ENCODE results near the gene MEF2A.

Gene MEF2A

DNA sequence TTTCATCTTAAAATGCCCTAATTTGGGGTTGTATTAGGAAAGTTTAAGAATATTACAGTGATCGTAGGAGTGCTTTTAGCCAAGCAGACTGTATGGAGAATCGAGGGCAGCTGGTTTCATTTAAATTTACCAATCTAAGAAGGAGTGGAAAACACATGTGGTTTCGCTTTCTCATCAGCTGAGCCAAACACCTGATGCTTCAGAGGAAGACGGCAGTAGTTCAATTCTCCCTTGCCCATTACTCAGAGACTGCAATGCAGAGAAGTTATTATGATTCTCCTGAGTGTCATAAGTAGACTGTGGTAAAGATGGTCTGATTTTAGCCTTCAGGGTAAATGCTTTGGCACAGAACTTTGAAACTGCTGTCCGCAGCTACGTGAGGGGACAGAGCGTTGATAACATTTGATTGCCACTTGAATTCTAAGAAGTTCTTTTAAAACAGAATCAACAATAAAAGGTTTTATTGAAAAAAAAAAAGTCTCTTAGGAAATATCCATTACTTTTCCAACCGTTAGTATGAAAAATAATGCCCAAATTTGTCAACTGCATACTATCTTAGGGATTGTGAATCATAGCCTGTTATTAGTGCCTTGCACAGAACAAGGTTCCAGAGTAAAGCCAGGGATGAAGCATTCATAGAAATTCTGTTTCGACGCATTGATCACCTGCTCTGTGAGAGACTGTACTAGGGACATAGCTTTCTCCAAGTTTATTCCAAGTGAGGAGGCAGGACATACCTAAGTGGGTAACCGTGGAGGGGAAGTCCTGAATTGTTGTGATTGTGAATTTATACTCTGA lies 141.9 kb downstream of the MEF2A start:
- FAIRE-seq: no peak

DNA sequence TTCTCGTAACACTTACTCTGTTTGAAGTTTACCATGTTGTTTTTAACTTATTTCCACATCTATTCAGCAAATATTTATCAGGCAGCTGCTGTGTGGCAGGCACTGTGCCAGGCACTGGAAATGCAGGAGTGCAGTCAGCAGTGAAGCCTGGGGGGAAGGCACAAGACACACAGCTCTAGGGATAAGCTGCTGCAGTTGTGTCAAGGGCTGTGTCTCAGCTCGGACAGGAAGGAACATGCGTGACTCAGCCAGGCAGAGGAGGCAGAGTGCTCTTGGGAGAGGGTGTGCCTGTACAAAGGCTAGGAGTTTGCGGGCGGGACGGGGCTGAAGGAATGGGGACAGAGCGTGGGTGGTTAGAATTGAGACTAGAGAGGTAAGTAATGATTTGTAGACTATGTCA lies 142.8 kb downstream of the MEF2A start:
- FAIRE-seq: no peak

DNA sequence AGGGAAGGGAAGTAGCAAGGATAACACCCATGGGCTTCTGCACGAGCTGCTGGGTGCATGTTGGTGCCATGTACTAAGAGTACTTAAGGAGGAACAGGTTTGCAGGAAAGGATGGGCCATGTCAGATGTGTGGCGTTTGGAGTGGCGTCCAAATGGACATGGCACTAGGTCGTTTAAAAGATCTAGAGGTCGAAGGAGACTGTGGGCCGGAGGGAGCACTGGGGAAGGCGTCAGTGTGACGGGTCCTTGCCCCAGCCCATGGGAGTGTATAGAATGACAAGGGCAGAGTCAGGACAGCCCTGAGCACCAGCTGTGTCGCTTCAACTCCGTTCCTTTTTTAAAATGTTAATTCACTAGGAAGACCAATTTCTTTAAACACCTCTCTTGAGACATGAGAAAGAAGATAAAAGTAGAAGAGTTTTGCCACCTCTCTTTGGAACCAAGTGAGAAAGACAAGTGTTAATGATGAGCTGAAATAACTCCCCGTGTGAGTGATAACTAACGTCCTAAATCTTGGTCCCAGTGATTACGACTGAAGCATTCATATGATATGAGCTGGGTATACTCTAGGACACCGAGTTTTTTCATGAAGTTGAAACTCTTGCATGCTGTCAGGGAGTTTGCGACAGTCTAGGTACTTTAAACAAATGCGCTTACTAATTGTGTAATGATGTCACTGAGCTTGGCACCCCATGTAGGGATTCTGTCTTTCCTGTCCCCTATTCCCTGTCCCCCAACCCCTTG lies 143.6 kb downstream of the MEF2A start:
- no peak for FAIRE-seq

DNA sequence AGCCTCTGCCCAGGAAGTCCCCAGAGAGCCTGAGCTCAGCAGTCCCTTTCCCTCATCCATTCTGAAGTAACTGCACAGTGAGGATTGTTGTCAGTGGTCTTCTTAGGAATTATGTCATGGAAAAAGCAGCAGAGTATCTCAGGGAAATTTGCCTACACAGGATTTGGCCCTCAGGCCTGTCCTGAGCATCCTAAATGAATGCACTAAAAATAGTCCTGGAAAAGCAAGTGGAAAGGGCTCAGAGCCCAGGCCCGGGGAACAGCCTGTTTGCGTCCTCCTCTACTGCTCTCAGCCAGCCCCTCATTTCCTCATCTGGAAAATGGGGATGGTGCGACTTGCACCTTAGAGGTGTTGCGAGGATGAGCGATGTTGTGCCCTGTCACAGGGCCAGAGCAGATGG lies 145.8 kb downstream of the MEF2A start:
- FAIRE-seq: no peak

DNA sequence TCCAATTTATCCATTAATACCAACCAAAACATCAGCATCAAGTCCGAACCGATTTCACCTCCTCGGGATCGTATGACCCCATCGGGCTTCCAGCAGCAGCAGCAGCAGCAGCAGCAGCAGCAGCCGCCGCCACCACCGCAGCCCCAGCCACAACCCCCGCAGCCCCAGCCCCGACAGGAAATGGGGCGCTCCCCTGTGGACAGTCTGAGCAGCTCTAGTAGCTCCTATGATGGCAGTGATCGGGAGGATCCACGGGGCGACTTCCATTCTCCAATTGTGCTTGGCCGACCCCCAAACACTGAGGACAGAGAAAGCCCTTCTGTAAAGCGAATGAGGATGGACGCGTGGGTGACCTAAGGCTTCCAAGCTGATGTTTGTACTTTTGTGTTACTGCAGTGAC lies 146.6 kb downstream of the MEF2A start:
- FAIRE-seq: no peak

DNA sequence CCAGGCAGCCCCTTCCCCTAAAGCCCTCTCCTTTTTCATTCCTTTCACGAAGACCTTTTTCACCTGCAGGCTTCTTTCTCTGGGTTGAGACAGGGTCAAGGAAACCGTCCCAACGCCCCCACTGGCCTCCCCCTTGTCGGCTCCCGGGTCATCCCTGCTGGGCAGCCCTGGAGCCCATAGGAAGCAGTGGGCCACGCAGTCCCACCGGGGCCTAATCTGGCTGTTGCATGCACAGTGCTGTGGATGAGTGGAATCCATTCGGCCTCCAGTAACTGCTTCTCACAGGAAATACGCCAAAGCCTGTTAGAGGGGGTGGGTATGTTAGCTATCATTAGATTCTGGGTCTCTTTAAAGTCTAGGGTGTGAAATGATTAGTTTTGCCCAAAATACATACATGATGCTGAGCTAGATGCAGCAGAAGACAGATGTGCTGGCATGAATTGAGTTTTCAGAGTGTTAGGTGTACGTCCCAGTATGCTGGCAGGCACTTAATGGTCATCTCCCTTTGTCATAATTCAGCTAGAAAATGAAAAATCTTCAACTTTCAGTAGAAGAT lies 150.8 kb downstream of the MEF2A start:
- no peak for FAIRE-seq

DNA sequence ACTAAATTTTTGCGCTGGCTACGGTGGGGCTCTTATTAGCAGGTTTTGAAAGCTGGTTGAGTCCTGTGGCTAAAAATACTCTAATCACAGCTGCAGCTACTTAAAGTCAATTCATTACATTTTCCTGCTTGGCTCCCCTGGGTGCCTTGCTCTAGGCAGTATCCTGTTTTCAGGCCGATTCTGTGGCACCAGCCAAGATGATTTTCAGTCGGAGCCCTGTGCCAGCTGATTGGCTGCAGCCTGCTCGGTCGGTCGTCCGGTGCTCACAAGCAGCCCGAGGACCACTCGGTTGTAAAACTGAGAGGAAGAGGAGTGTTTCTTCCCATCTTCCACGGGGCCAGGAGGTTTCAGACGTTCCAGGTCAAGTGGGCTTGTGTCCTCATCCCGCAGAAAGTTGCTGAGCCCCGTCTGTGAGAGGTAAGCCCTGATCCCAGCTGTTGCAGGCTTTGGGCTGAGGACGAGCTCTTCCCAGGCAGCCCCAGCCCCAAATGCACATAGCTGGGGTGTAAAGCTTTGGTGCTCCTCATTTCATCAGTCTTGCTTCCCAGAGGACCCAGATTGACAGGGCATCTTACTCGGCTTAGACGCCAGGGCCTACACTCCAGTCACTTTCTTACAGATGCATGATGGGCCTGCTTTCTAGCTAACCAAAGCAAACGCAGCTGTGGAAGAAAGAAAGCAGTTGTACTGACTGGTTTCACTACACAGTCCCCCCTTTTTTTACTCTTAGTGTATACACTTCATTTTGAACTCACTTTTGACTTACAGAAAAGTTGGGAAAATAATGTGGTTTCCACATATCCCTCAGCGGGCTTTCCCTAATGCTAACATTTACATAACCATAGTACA lies 151.6 kb downstream of the MEF2A start:
- FAIRE-seq: no peak

DNA sequence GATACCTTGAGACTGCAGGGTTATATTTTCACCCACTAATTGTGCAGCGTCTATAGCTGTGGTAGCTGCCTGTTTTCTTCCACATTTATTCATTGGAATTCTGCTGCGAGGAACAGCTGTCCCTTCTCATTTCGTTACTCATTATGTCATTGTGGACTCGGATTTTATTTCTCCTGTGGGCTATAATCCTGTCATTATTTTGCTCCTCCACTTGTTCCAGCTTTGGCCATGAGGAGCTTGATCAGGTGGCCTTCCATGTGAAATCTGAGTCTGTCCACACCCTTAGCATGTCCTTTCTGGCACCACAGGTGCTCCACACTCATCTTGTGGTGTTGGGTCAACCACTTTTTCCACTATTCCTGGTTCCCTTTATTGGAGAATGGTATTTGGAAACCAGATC lies 152.6 kb downstream of the MEF2A start:
- FAIRE-seq: no peak

DNA sequence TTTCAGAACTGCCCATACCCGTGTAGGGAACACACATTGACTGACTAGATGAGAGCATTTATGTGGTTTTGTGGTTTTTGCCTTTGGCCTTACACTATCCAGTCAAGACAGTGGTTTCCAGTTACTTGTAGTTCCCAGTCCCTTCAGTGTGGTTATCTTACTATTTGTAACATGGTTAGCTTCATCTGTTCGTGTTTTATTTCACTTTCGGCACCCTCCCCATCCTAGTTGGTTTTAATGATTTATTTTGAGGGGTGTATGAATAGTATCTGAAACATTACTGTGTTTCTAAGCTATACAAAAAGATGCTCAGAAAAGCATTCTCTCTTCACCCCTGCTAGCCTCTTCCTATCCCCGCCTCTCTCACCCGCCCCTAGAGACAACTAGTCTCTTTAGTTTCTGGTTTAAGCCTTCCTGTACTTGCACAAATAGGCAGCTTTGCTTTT lies 153.3 kb downstream of the MEF2A start:
- no peak for FAIRE-seq

DNA sequence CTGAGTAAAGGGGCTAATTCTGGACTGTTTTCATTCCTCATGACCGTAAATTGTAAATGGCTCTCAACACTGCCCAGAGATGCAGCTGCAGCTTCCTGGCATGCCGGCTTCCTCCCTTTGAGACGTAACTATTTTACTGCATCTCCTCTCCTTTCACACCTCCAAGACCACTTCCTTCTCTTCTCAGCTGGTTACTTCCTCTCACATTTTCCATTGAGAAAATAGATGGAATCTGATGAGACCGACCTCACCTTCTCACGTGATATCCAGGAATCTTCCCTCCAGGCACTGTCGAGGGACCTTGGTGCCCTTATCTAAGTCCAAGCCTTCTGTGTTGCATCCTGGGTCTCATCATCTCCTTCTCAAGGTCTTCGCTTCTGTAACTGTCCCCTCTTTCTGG lies 154.7 kb downstream of the MEF2A start:
- no peak for FAIRE-seq

DNA sequence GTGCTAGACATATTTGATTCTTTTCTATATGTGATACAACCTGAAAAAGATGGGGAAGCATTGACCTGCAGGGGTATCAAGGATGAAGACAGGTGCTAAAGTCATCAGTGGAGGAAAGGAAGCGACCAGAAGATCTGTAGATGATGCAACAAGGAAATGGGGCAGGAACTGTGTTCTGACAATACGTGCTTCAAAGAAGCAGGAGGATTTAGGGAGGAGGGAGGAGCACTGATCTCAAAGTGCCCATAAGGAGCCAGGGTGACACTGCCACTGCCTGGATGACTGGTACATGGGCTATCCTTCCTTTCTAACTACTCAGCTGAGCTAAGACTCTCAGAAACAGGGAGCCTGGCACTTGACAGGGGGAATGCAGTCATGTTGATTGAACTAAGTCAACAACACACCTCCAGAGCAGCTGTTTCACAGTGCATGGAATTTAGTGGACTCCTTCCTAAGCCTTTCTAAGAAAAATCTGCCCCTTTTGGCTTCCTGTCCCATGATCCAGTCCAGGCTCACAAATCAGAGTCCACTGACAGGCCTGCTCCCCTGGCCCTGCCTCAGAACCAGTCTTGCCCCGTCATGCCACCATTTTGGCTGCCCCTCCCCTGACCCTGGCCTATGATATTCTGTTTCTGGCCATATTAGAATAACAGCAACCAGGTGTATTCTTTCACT lies 155.5 kb downstream of the MEF2A start:
- FAIRE-seq: no peak

DNA sequence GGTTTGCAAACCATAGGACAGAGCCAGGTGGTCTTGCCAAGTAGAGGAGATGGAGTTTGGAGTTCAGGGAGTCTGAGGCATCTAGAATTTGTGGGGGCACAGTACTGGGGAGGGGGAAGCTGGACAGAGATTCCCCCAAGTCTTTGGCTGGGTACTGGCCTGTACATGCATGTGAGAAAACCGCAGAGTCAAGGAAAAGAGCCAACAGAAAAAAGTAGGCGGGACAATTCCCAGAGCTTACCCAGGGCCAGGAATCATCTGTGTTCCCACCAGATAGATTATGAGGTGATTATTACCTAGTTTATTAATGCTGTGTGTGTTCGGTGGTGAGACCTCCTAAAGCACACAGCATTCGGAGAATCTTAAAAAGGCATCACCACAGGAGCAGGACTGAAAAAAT lies 156.1 kb downstream of the MEF2A start:
- no peak for FAIRE-seq

DNA sequence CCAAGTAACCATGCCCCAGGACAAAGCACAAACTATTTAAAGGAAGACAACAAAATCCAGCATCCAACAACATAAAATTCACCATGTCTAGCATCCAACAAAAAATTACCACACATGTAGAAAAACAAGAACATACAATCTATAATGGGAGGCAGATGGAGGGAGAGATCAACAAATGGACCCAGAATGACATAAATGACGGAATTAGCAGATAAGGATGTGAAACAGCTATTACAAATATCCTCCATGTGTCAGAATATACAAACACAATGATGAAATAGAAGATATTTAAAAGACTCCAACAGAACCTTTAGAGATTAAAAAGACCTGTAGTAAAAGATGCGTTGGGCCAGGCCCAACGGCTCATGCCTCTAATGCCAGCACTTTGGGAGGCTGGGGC lies 156.6 kb downstream of the MEF2A start:
- no peak for FAIRE-seq

DNA sequence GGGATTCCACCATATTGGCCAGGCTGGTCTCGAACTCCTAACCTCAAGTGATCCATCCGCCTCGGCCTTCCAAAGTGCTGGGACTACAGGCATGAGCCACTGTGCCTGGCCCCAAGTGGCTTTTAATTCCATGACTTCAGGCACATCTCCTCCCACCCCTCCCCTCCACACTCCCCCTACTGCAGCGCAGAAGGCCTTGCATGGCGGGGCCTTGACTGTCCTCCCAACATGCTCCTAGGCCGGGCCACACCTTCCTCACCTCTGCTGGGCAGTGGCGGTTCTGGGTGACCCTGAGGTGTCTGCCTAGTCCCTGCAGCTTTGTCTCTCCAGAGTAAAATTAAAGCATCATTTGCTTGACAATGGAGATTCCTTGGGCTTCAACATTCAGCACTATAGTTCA lies 160.5 kb downstream of the MEF2A start:
- no peak for FAIRE-seq

DNA sequence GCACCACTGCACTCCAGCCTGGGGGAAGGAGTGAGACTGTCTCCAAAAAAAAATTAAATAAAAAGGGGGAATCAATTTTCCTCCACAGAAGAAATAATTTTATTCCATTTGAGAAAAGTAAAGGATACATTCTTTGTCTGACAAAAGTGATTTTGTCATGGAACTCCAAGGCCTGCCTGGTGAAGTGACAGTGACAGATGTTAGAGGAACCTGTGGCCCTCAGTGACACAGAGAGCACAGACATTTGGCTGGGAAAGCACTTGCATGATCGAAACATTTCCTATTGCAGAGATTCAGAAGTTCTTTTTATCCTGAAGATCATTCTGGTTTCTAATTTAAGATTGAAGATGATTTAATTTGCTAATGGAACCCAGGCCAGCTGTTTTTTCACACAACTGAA lies 161.5 kb downstream of the MEF2A start:
- no peak for FAIRE-seq

DNA sequence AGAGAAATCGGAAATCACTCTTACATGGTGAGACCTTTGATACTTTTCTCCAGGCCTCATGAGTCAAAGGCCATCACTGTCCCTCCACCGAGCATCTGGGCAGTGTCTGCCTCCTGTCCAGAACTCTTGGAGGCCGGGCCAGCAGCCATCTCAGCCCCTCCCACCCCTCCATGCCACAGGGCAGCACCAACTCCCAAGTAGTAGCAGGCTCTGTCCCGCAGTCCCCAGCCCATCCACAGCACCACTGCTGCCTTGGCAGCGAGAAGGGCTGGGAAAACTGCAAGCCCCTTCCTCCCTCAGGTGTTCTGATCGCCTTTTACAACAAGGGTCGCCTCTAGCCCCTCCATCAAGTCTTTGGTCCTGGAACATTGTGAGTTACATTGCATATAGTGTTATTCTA lies 161.9 kb downstream of the MEF2A start:
- FAIRE-seq: no peak

DNA sequence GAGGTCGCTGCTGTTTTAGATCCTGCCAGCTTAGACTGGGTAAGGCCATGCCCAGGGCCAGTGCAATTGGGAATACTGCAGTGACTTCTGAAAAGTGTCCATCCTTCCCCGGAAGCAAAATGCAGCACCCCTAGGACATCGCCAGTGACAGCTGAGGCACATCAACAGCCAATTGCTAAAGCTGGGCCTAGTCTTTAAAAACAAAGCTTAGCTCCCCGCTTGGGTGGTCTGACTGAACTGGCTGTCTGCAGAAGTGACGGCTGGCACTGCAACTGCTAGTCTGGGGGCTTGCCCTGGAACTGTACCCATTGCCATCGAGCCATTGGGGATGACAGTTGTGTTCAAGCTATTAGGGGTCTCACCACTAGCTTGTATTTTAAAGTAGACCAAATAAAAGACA lies 163.1 kb downstream of the MEF2A start:
- FAIRE-seq: no peak

DNA sequence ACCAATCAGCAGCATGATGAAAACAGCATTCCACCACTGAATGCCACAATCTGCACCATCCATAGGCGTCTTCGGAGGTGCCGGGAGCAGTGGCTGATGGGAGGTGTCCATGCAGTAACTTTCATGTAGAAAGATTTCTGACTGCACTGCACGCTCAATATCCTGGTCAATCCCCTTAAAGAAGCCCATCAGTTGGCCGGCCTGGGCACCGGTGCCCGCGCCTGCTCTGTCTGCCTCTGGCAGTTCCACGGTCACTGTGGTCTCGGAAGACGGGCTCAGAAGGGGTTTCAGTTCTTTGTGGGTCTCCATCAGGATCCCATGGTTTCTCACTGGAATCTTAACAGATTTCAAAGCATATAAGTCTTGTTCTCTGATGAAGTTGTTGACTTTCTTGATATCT lies 163.5 kb downstream of the MEF2A start:
- FAIRE-seq: no peak

DNA sequence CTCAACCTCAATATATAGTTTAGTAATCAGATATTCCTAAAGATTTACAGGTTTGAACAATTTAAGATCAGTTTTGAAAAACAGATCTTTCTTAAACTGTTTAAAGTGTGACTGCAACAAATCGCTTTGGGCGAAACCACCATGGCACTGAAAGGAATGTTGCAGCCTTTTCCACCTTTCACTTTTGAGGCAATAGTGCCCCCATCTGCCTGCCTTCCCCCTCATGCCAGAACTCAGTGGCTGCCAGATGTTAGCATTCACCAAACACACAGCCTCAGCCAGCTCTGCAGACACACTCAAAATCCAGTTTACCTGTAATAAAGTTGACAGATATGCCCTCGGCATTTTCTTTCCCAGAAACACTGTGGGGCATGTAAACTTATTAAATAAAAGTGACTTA lies 164.1 kb downstream of the MEF2A start:
- FAIRE-seq: no peak

DNA sequence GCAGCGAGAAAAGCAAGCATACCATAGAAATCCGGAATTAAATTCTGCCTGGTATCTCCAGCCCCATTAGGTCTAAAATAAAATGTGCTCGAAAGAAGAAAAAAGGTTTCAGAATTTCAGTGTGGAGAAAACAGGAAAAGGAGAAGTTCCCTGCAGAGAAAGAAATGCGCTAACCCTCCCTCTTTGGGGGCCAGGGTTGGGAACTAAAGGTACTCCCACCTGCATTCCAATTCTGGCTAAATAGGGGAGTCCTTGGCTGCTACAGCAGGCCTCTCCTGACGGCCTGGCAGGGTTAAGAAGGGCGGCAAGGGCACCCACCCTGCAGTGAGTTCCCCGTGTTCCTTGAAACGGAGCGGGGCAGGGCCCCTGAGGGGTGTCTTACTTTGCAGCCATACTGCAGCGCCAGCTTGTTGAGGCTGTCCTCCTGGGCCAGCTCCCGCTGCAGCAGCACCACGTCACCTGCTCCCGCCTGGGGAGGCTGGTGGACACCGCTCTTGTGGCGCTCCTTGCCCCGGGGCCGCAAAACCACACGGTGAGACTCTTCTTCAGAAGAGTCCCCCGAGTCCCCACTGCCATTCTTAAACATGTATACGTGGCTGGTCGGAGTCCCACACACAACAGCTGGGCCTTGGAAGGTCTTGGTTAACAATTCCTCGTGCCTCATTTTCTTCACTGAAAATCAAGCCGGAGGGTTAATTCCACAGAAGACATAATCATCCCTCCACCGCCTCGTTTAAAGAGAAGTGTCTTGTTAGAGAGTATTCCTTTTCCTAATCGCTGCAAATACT lies 165.7 kb downstream of the MEF2A start:
- no peak for FAIRE-seq

DNA sequence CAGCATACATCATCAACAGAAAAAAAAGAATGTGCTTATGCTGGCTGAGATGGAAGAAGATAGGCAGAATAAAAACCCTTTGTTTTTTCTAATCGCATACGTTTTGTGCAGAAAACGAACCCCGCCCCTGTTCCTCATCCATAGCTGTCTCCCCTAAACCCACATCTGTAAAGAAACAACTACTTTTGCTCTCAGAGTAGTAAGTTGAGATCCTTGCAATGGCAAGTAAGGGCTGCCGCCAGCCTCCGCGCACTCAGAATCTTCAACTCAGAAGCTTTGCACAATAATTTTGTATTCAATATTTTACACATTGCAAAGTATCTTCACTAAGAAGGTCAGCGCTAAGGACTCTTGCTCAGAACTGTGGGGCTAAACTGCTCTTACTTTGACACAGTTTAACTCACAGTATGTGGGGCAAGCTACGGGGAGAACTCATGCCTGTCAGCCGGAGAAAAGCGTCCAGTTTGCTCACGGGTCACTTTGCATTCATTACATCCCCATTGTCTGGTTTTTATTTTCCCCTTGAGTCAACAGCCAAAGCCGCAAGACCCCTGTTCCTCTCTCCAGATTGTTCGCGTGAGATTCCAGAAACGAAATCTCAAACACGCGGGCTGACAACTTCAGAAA lies 166.5 kb downstream of the MEF2A start:
- FAIRE-seq: no peak

All from A204.1 (cell line).